Cardiac fibroblast (primary cell): ENCODE measurements around the gene MZT1.
A peak's percentile ranks its signal among the peaks of the same experiment; 100 is the strongest.
"Not testable (repeated sequence)": the region's sequence is repeated elsewhere in the genome, so short reads cannot be mapped to it uniquely, and the experiment has no call there.

ENCODE experiments used
- DNase-seq, 2 donors: peaks; one replicate each; pipeline versions ENCODE4 v3.0.0 to v3.0.0-alpha.2; 2010; ENCODE audit warnings: low read depth in 2 of 2
- H3K4me3 ChIP-seq, 2 donors: replicated peaks in 1 of 2; 1 replicate in 1 of 2; 2 replicates in 1 of 2; pipeline ENCODE4 v1.5.1; 2011; ENCODE audit warnings: low read depth in 2 of 2, low read length in 2 of 2, mild to moderate bottlenecking in 2 of 2, moderate library complexity in 1 of 2
- CTCF ChIP-seq: IDR thresholded peaks from one replicate; pipeline ENCODE4 v1.5.1; 2011; ENCODE audit warnings: low read depth, mild to moderate bottlenecking, low read length, inconsistent platforms

Gene MZT1

DNA sequence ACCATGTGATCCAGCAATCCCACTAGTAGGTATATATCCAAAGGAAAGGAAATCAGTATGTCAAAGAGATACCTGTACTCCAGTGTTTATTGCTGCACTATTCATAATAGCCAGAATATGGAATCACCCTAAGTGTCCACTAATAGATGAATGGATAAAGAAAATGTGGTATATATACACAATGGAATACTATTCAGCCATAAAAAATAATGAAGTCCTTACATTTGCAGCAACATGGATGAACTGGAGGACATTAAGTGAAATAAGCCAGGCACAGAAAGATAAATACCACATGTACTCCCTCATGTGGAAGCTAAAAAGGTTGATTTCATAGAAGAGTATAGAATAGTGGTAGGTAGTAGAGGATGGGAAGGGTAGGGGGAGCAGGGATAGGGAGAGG is 23.8 kb upstream of the MZT1 start:
- DNase-seq = no peak
- TF ChIP-seq CTCF = no peak
- no peak overlapping the region for H3K4me3 ChIP-seq

GRCh38 chr13:72745260-72745659 is 17.8 kb upstream of the MZT1 start:
- no peak overlapping the region for H3K4me3 ChIP-seq
- no peak for DNase-seq
- TF ChIP-seq CTCF = no peak

- no peak overlapping the region for H3K4me3 ChIP-seq
- TF ChIP-seq CTCF = no peak
- DNase-seq = no peak
These were observed 12.6 kb upstream of the MZT1 start for GRCh38 chr13:72740015-72740414.

DNA sequence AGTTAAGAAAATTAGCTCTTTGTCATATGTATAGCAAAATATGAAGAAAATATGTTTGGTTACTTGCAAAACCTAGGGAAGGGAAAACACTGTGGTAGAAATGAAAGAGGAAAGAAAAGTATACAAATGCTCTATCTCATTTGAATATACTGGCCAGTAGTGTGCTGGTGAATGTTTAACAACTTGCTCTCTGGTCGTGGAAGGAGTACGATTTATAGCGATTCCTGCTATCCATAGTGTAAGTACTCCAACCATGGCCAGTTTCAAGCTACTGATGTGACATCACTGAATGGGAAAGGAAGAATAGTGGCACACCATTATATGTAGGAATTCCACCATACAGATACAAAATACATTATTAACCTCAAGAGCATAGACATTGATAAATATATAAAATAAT is 9.6 kb upstream of the MZT1 start:
- no peak for TF ChIP-seq CTCF
- H3K4me3 ChIP-seq = no peak overlapping the region
- no peak for DNase-seq

DNA sequence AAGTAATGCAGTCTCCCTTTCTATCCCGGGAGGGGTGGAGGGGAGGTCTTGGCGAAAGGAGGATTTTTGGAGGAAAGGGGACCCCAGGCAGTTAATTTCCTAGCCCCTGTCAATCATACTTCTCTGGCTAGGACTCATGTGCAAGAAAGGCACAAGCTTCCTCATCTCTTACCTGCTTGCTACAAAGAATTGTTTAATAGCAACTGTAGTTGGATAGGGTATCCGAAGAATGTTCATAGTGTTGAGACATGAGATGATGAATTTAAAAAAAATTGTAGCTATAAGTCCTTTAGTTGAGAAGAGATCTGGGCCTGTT is 819 bp upstream of the MZT1 start:
- no peak for DNase-seq
- no peak for TF ChIP-seq CTCF
- peak overlapping the region; percentile 98 to 100 for H3K4me3 ChIP-seq

DNA sequence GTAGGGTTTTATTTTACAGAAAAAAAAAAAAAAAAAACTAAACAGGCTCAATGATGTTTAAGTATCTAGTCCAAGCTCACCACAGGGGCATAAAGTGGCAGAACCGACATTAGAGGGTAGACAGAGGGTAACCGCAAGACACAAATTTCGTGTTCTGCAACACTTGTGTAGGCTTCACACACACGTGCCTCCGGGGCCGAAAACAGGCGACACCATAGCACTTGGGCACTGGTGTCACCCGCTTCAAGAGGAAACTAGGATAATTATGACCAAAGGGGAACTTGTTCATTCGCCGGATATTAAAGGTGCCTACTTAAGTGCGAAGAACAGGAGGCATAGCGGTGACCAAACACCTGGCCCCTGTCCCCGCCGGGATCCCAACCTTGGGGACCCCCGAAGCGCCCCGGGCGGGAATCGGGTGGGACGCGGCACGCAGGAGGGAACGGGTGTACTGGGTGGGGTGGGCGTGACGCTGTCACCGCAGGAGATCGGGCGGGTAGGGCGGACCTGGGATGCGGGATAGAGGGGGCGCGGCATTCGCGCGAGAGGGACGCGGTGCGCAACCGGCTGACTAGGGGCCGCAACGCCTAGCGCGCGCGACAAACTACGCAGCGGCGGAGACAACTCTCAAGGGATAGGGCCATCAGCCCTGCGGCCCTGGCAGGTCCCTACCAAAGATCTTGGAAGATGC is 558 bp downstream of the MZT1 start:
- DNase-seq = peak in 1 of 2 donors; percentile 12
- H3K4me3 ChIP-seq = peak overlapping the region; percentile 98 to 100
- TF ChIP-seq CTCF = no peak

GRCh38 chr13:72726185-72726584 is 1.2 kb downstream of the MZT1 start:
- peak overlapping the region in 1 of 2 donors; percentile 98 for H3K4me3 ChIP-seq
- DNase-seq = not testable (repeated sequence)
